ENCODE results near the gene WDR38. TPM values are rescaled to one million over a fixed set of nuclear protein-coding genes. Genes with fewer than 3 reads are reported as not detected.

WDR38 gene
- total RNA-seq, 2 experiments from 2014 or later = not detected

DNA sequence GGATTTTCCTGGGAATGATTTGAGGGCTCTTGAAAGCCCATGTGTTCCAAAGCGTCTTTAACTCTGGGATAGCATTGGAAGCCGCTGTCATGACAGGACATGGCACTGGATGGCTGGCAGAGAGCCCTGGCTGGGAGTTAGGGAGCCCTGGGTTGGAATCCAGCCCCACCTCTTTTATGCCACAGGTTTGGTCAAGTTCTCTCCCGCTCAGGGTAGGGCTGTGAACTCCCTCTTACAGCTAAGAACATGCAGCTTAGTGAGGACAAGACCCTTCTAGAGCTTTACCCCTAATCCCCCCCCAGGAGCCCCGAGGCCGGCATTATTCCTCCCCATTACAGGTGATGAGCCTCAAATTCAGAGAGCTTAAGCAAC lies 39.1 kb upstream of the WDR38 start:
- intact Hi-C loops (cut with DNase I, micrococcal nuclease) = no loop called here
- peaks cover 4% of the 10 kb centered on the region for H3K27me3 Mint-ChIP-seq
- H3K4me1 Mint-ChIP-seq = peaks cover 8% of the 10 kb centered on the region
- ATAC-seq = no peak
- CTCF ChIA-PET = interaction anchor here (0.6 to 1.8 kb wide), 3 partner anchors 42 to 587 kb away, joined by 3 to 5 read pairs (median 4); partner anchors contain the start of gene NR6A1
- no peak overlapping the region for H3K4me3 Mint-ChIP-seq
- H3K27ac Mint-ChIP-seq = no peak overlapping the region
- H3K36me3 Mint-ChIP-seq (ENCODE audit: low read depth) = no peaks in the 10 kb centered on the region
- POLR2A ChIA-PET = no interaction called here
- DNase-seq = no peak
- no peaks in the 10 kb centered on the region for H3K9me3 Mint-ChIP-seq (ENCODE audit: low read depth)

DNA sequence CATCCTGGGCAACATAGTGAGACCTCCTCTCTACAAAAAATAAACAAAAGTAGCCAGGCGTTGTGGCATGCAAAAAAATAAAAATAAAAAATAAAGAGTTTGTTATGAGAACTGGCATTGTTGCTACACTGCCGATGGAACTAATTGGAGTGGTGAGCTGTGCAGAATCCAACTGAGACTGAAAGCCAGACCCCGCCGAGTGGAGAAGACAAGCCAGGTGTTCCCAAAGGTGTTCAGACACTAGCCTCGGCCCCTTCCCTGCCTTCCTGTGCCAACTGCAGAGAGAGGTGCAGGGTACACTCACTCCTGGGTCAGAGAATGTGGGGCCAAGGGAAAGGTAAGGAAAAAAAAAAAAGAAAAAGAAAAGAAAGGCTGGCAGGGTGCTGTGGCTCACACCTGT lies 37.7 kb upstream of the WDR38 start:
- CTCF ChIA-PET = interaction anchor here (1.8 kb wide), 1 partner anchor 44 kb away, joined by 5 read pairs; the partner anchor contains the start of gene NR6A1
- ATAC-seq (no peak), DNase-seq (no peak)
- Mint-ChIP-seq H3K4me3 (no peak overlapping the region), H3K9me3 (ENCODE audit: low read depth) (no peaks in the 10 kb centered on the region), H3K27ac (no peak overlapping the region), H3K36me3 (ENCODE audit: low read depth) (no peaks in the 10 kb centered on the region), H3K4me1 (peaks cover 8% of the 10 kb centered on the region), H3K27me3 (peaks cover 4% of the 10 kb centered on the region)
- POLR2A ChIA-PET = no interaction called here
- intact Hi-C loops (cut with DNase I, micrococcal nuclease) = no loop called here

DNA sequence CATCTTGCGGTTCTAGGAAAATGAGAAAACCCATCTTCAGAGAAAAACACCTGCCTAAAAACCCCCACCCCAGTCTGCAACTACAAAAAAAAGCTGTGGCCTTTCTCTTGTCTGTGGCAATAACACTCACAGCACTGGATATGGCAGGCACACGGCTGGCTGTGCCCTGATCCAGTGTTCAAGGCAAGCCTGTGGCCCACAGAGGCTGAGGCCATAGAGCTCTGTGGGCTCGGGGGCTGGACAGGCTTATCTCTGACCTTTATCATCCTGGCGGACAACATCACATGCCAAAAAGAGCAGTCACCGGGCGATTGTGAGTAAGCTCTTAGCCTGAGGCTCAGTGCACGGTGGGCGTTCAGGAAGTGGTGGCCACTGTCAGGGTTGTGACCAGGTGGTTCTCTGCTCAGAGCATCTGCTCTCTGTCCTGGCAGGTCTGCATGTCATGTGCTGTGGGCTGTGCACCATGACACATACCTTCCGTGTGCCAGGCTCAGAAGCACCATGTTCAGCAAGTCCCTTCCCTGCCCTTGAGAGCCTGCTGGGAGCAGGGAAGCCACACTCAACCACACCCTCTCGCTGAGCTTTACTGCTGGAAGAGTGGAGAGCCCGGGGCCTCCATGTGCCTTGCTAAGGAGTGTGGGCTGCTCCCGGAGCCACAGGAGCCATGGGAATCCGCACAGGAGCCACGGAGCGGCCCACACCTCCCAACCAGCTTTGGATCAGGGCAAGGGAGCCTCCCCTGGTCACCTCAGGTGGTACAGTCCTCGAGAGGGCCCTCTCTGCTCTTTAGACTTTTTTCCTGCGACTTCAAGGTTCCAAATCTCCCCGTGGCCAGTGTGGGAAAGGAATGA lies 34.6 kb upstream of the WDR38 start:
- Mint-ChIP-seq H3K27ac (peak overlapping the region; percentile 65), H3K4me3 (no peak overlapping the region), H3K4me1 (peaks cover 8% of the 10 kb centered on the region), H3K36me3 (ENCODE audit: low read depth) (no peaks in the 10 kb centered on the region), H3K9me3 (ENCODE audit: low read depth) (no peaks in the 10 kb centered on the region), H3K27me3 (peaks cover 4% of the 10 kb centered on the region)
- ChIA-PET POLR2A (interaction anchor here (0.6 kb wide), 1 partner anchor 434 kb away, joined by 5 read pairs; no protein-coding TSS in a partner anchor), CTCF (interaction anchor here (0.5 to 1.3 kb wide), 3 partner anchors 22 to 1503 kb away, joined by 3 to 4 read pairs (median 3); no protein-coding TSS in a partner anchor)
- intact Hi-C loops (cut with DNase I, micrococcal nuclease) = no loop called here
- DNase-seq (peak; percentile 51), ATAC-seq (peak; percentile 86)

DNA sequence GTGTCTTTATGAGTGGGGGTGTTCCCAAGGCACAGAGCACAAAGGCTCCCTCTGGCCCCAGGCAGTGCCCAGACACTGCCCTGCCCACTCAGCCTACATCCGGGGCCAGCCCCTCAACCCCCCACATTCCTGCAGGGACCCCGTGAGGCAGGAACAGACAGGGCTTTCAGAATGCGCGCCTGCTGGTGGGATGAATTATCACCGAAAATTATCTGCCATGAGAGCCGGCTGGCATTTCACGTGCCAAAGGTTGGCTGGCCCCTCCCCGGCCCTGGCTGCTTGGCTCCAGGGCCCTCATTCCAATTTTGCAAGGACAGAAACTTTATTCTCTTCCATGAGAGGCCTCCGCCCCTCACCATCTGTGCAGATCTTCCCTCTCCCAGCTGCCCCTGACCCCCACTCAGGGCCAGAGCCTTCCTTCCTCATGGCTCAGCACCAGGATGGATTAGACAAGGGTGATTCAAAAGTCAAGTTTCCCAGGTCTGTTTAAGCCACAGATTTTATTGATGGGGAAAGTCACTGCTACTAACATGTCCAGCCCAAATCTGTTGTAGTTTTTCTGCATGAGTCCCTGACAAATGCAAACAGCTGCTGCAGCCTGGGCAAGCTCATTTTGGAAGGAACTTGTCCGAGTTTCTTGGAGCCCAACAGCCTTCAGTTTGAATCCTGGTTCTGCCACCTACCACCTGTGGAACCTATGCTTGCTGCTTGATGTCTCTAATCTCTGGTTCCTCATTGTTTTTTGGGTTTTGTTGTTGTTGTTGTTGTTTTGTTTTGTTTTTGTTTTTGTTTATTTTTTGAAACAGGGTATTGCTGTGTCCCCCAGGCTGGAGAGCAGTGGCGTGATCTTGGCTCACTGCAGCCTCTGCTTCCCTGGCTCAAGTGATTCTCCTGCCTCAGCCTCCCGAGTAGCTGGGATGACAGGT lies 32.3 kb upstream of the WDR38 start:
- ChIA-PET POLR2A (no interaction called here), CTCF (no interaction called here)
- intact Hi-C loops (cut with DNase I, micrococcal nuclease) = no loop called here
- ATAC-seq = no peak
- peaks cover 8% of the 10 kb centered on the region for H3K4me1 Mint-ChIP-seq
- no peaks in the 10 kb centered on the region for H3K9me3 Mint-ChIP-seq (ENCODE audit: low read depth)
- H3K4me3 Mint-ChIP-seq = no peak overlapping the region
- no peak for DNase-seq
- H3K27ac Mint-ChIP-seq = no peak overlapping the region
- H3K36me3 Mint-ChIP-seq (ENCODE audit: low read depth) = no peaks in the 10 kb centered on the region
- H3K27me3 Mint-ChIP-seq = peaks cover 4% of the 10 kb centered on the region

DNA sequence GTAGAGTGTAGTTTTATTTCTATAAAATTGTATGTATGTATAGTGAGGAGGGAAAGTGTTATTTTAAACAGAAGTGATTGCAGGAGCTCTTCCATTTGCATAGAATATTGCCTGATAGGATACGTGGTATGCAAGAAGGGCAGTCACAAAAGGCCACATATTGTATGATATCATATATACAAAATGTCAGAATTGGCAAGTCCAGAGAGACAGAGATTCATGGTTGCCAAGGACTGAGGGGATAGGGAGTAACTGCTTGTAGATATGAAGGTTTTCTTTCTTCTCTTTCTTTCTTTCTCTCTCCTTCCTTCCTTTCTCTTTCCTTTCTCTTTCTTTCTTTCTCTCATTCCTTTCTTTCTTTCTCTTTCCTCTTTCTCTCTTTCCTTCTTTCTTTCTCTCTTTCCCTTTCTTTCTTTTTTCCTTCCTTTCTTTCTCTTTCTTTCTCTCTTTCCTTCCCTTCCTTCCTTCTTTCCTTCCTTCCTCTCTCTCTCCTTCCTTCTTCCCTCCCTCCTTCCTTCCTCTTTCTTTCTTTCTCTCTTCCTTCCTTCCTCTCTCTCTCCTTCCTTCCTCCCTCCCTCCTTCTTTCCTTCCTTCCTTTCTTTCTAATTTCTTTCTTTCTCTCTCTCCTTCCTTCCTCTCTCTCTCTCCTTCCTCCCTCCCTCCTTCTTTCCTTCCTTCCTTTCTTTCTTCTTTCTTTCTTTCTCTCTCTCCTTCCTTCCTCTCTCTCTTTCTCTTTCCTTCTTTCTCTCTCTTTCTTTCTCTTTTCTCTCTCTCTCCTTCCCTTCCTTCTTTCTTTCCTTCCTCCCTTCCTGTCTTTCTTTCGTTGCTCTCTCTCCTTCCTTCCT lies 24.5 kb upstream of the WDR38 start:
- ChIA-PET POLR2A (no interaction called here), CTCF (interaction anchor here (0.6 kb wide), 1 partner anchor 16 kb away, joined by 3 read pairs; no protein-coding TSS in a partner anchor)
- Mint-ChIP-seq H3K27me3 (peaks cover 3% of the 10 kb centered on the region), H3K27ac (no peak overlapping the region), H3K36me3 (ENCODE audit: low read depth) (no peaks in the 10 kb centered on the region), H3K4me1 (no peaks in the 10 kb centered on the region), H3K4me3 (no peak overlapping the region), H3K9me3 (ENCODE audit: low read depth) (no peaks in the 10 kb centered on the region)
- ATAC-seq (no peak), DNase-seq (no peak)
- intact Hi-C loops (cut with DNase I, micrococcal nuclease) = no loop called here

DNA sequence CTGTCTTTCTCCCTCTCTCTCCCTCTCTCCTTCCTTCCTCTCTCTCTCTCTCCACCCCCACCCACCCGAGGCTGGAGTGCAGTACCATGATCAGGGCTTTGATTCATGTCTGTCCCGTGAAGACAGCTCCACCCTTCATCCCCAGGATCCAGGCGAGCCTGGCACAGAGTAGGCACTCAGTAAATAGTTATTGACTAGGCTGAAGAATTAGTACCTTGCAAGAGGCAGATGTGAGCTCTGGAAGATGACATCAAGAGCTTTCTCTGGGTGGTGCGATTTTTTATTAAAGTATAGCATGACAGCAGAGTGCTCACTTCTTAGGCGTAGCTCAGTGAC lies 24.0 kb upstream of the WDR38 start:
- H3K27me3 Mint-ChIP-seq = peaks cover 3% of the 10 kb centered on the region
- no peak for ATAC-seq
- POLR2A ChIA-PET = no interaction called here

DNA sequence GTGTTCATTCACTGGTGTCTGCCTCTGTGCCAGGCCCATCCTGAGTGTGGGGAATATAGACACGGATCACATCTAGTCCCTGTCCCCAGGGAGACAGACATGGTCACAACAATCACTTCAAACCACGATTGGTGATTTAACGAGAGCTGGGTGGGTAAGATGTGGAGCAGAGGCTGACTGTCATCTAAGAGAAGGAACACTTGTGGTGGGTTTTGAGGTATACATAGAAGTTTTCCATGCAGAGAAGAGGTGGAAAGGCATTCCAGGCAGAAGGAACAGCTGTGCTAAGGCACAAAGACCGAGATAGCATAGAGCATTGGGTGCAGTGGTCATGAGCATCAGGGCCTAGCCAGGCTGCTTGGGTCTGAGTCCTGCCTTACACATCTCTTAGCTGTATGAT lies 22.7 kb upstream of the WDR38 start:
- ChIA-PET POLR2A (no interaction called here), CTCF (interaction anchor here (0.7 kb wide), 1 partner anchor 23 kb away, joined by 3 read pairs; the partner anchor contains the start of gene WDR38)
- Mint-ChIP-seq H3K4me1 (no peaks in the 10 kb centered on the region), H3K4me3 (no peak overlapping the region), H3K9me3 (ENCODE audit: low read depth) (no peaks in the 10 kb centered on the region), H3K36me3 (ENCODE audit: low read depth) (no peaks in the 10 kb centered on the region), H3K27ac (no peak overlapping the region), H3K27me3 (peaks cover 4% of the 10 kb centered on the region)
- ATAC-seq (no peak), DNase-seq (no peak)
- intact Hi-C loops (cut with DNase I, micrococcal nuclease) = no loop called here

More for the DNA sequence above, 24.0 kb upstream of the WDR38 start:
- no peaks in the 10 kb centered on the region for H3K9me3 Mint-ChIP-seq (ENCODE audit: low read depth)
- intact Hi-C loops (cut with DNase I, micrococcal nuclease) = no loop called here
- no peak overlapping the region for H3K27ac Mint-ChIP-seq
- no peak for DNase-seq
- CTCF ChIA-PET = interaction anchor here (0.6 kb wide), 1 partner anchor 15 kb away, joined by 3 read pairs; no protein-coding TSS in a partner anchor
- H3K4me3 Mint-ChIP-seq = no peak overlapping the region
- H3K4me1 Mint-ChIP-seq = no peaks in the 10 kb centered on the region
- H3K36me3 Mint-ChIP-seq (ENCODE audit: low read depth) = no peaks in the 10 kb centered on the region

DNA sequence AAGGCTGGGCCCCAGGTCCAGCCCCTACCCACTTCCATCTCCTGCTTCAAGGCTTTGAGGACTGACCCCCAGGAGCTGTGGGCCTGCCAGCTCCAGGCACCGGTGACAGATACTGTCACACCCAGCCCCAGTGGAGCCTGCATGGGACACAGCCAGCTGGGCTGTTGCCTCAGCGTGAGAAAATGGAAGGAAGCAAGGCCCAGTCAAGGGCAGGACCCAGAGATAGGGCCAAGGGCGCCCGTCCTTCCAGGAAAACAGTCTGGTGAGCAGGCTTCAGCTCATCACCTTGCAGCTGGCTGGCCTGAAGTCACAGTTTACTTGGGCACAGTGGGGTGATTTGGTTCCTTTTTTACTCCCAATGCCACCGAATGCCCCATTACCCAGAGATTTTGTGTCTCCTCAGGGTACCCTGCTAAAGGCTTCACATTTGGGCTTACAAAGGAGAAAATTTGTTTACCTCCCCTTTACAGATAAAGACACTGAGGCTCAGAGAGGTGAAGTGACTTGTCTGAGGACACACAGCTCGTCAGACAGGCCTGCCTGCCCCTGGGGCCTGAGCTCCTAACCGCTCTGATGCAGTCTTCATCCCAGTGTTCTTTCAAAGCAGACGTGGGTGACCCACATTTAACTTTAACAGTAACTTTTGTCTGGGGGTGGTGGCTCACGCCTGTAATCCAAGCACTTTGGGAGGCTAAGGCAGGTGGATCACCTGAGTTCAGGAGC lies 21.5 kb upstream of the WDR38 start:
- Mint-ChIP-seq H3K27me3 (peaks cover 4% of the 10 kb centered on the region), H3K4me1 (no peaks in the 10 kb centered on the region), H3K27ac (no peak overlapping the region), H3K4me3 (no peak overlapping the region), H3K9me3 (ENCODE audit: low read depth) (no peaks in the 10 kb centered on the region), H3K36me3 (ENCODE audit: low read depth) (no peaks in the 10 kb centered on the region)
- ATAC-seq (no peak), DNase-seq (no peak)
- CTCF ChIA-PET = interaction anchor here (0.8 kb wide), 1 partner anchor 19 kb away, joined by 7 read pairs; no protein-coding TSS in a partner anchor
- intact Hi-C loops (cut with DNase I, micrococcal nuclease) = no loop called here
- POLR2A ChIA-PET = no interaction called here

DNA sequence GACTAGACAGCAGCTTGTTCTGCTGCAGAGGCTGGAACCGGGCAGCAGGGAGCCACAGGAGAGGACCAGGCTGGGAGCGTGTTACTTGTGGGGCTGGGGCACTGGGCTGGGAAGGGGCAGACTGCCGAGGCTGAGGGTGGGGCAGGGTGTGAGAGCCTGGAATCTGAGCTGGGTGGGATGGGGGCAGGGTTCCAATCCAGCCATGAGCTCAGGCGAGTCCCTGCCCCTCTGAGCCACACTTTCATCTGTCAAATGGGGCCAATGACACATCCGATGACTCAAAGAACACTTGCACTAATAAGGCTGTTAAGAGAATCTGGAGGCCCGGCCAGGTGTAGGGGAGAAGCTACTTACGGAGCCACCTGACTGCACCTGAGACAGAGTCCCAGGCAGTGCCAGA lies 18.7 kb upstream of the WDR38 start:
- intact Hi-C loops (cut with DNase I, micrococcal nuclease) = no loop called here
- H3K9me3 Mint-ChIP-seq (ENCODE audit: low read depth) = no peaks in the 10 kb centered on the region
- CTCF ChIA-PET = no interaction called here
- no peak overlapping the region for H3K4me3 Mint-ChIP-seq
- no peaks in the 10 kb centered on the region for H3K4me1 Mint-ChIP-seq
- no peak overlapping the region for H3K27ac Mint-ChIP-seq
- H3K36me3 Mint-ChIP-seq (ENCODE audit: low read depth) = no peaks in the 10 kb centered on the region
- peak; percentile 51 for ATAC-seq
- POLR2A ChIA-PET = no interaction called here
- peaks cover 13% of the 10 kb centered on the region for H3K27me3 Mint-ChIP-seq
- DNase-seq = no peak

DNA sequence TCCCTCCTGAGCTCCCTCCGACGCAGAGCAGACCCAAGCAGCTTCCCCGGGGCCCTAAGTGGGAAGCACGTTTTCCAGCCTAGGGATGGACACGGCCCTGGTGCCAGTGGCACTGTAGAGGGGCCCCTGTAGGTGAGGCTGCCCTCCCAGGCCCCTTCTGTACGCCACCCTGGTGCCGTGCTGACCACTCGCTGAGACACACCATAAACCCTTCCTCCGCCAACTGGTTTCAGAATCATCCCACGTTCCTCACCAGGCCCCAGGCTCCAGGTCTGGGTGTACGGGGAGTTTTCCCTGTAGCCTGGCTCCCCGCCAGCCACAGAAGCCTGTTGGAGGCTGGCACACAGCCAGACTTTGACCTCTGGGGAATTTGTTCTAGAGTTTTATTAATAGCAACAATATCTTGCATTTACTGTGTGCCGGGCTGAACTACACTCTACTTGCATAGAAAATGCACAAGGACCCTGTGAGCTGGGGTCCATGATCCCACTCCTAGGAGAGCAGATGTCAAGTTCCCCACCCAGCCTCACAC lies 18.2 kb upstream of the WDR38 start:
- Mint-ChIP-seq H3K27ac (no peak overlapping the region), H3K36me3 (ENCODE audit: low read depth) (no peaks in the 10 kb centered on the region), H3K4me1 (no peaks in the 10 kb centered on the region), H3K4me3 (no peak overlapping the region), H3K9me3 (ENCODE audit: low read depth) (no peaks in the 10 kb centered on the region), H3K27me3 (peaks cover 14% of the 10 kb centered on the region)
- POLR2A ChIA-PET = no interaction called here
- CTCF ChIA-PET = no interaction called here
- intact Hi-C loops (cut with DNase I, micrococcal nuclease) = no loop called here
- ATAC-seq (no peak), DNase-seq (no peak)

Data from activated CD4-positive, alpha-beta T cell treated with anti-CD3 and anti-CD28 coated beads for 36 hours (primary cell).